K562 (cell line): ENCODE measurements around the gene SLC12A6. TPM values are rescaled to one million over a fixed set of nuclear protein-coding genes. Genes with fewer than 3 reads are reported as not detected.

ENCODE experiments used
- MBD2 ChIP-seq: sonication (generic); IDR thresholded peaks from 2 replicates; pipeline ENCODE4 v1.6.1; 2016; ENCODE audit warnings: low read depth, borderline replicate concordance
- NFIX ChIP-seq: fragments of 250-450 bp; sonication (Bioruptor Pico); IDR thresholded peaks from 2 replicates; pipeline ENCODE4 v1.4.0; 2020; ENCODE audit warnings: low read depth, mild to moderate bottlenecking, moderate library complexity
- PBX2 ChIP-seq, 2 experiments: IDR thresholded peaks in 1 of 2; conservative IDR thresholded peaks in 1 of 2; 2 replicates each; pipeline ENCODE4 v1.6.1; 2016; ENCODE audit warnings: low read depth in 2 of 2, mild to moderate bottlenecking in 1 of 2, missing compliant biosample characterization in 1 of 2, missing genetic modification characterization in 1 of 2, moderate library complexity in 1 of 2
- RBFOX2 ChIP-seq: fragments of 200-400 bp; formaldehyde crosslinking; IDR thresholded peaks from 2 replicates; pipeline ENCODE4 v1.6.1; 2017; ENCODE audit warnings: low read depth, mild to moderate bottlenecking, low read length, moderate library complexity
- RHOXF2B ChIP-seq: fragments of 250-450 bp; sonication (Bioruptor Pico); conservative IDR thresholded peaks from 2 replicates; pipeline ENCODE4 v1.5.1; 2021
- SMAD3 ChIP-seq: fragments of 450-650 bp; formaldehyde crosslinking; conservative IDR thresholded peaks from 2 replicates; pipeline ENCODE4 v1.4.0; 2020; ENCODE audit warnings: mild to moderate bottlenecking
- ZFP30 ChIP-seq: fragments of 250-450 bp; sonication (Bioruptor Pico); IDR thresholded peaks from 2 replicates; pipeline ENCODE4 v1.8.0; 2022; ENCODE audit warnings: moderate library complexity, mild to moderate bottlenecking, inconsistent platforms, borderline replicate concordance
- ZNF23 ChIP-seq: fragments of 250-450 bp; sonication (Bioruptor Pico); IDR thresholded peaks from 2 replicates; pipeline ENCODE4 v1.4.0; 2020; ENCODE audit warnings: mild to moderate bottlenecking
- ZNF239 ChIP-seq: fragments of 250-450 bp; sonication (Bioruptor Pico); IDR thresholded peaks from 2 replicates; pipeline ENCODE4 v1.4.0; 2020; ENCODE audit warnings: mild to moderate bottlenecking
- ZNF644 ChIP-seq: fragments of 200-800 bp; sonication (Bioruptor generic); IDR thresholded peaks from 2 replicates; pipeline ENCODE4 v1.6.1; 2016; ENCODE audit warnings: low read depth, missing genetic modification characterization, missing compliant biosample characterization
- polyA plus RNA-seq, 8 experiments: library from polyadenylated mRNA; depleted of rRNA in 4 of 8; stranded (reverse) in 5 of 8; unstranded in 3 of 8; fragments of >200 nt; fragmentation: Nextera tagmentation in 2 of 8; fragmentation: Illumina TruSeq in 1 of 8; extraction: Ambion mirVana in 2 of 8; extraction: Trizol in 1 of 8; gene quantifications; 2 replicates each; pipeline versions ENCODE4 v1.2.1 to v1.2.3, GENCODE V29; 2011 to 2014; ENCODE audit warnings: inconsistent platforms in 1 of 8, missing spikeins in 1 of 8
- total RNA-seq, 7 experiments: library from RNA; depleted of rRNA in 6 of 7; stranded (reverse); fragments of >200 nt in 6 of 7; fragmentation: Illumina TruSeq in 2 of 7; extraction: Trizol in 2 of 7; gene quantifications; 2 replicates each; pipeline versions ENCODE4 v1.2.1 to v1.2.3, GENCODE V29; 2011 to 2021; ENCODE audit warnings: low replicate concordance in 1 of 7
- TF ChIP-seq, protein P1 (sequence below): fragments of 250-450 bp; sonication (Bioruptor Pico); IDR thresholded peaks from 2 replicates; pipeline ENCODE4 v1.5.0; 2020; ENCODE audit warnings: mild to moderate bottlenecking, borderline replicate concordance
- TF ChIP-seq, protein P2 (sequence below): fragments of 200-800 bp; sonication (Bioruptor generic); IDR thresholded peaks from 2 replicates; pipeline ENCODE4 v1.6.1; 2017; ENCODE audit warnings: missing genetic modification characterization, missing compliant biosample characterization
- TF ChIP-seq, protein P3 (sequence below): fragments of 150-350 bp; IDR thresholded peaks from 2 replicates; pipeline ENCODE4 v1.6.1; 2014; ENCODE audit warnings: low read depth, mild to moderate bottlenecking, low read length, borderline replicate concordance
- TF ChIP-seq, protein P4 (sequence below): sonication (generic); formaldehyde crosslinking; IDR thresholded peaks from 2 replicates; pipeline ENCODE4 v1.8.0; 2023; ENCODE audit warnings: mild to moderate bottlenecking, missing genetic modification reagents

Gene SLC12A6
- total and polyA plus RNA-seq, 9 of the 15 experiments (the other 6 are each of a cell fraction or from before 2014, with no cell fraction given): 1.4 to 16.4 (median 6.7) TPM

- TF ChIP-seq, protein P1, sequence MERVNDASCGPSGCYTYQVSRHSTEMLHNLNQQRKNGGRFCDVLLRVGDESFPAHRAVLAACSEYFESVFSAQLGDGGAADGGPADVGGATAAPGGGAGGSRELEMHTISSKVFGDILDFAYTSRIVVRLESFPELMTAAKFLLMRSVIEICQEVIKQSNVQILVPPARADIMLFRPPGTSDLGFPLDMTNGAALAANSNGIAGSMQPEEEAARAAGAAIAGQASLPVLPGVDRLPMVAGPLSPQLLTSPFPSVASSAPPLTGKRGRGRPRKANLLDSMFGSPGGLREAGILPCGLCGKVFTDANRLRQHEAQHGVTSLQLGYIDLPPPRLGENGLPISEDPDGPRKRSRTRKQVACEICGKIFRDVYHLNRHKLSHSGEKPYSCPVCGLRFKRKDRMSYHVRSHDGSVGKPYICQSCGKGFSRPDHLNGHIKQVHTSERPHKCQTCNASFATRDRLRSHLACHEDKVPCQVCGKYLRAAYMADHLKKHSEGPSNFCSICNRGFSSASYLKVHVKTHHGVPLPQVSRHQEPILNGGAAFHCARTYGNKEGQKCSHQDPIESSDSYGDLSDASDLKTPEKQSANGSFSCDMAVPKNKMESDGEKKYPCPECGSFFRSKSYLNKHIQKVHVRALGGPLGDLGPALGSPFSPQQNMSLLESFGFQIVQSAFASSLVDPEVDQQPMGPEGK (CRISPR knock-in tag): no peak
- TF ChIP-seq SMAD3 (CRISPR knock-in tag) (no peak), ZNF239 (CRISPR knock-in tag) (no peak), PBX2 (CRISPR knock-in tag; IDR thresholded peaks at IDR 0.05; ENCODE audit: low read depth) (no peak), PBX2 (tag; conservative IDR thresholded peaks at IDR 0.05; ENCODE audit: low read depth) (peak; percentile 51; the same call in 1 of the 2 replicates), NFIX (no peak), RBFOX2 (no peak), ZNF644 (tag) (no peak), RHOXF2B (CRISPR knock-in tag) (no peak), MBD2 (0 out of 2 replicates have a peak, but pooled peaks have one; percentile 17), ZNF23 (CRISPR knock-in tag) (no peak), ZFP30 (no peak)
- TF ChIP-seq, protein P2, sequence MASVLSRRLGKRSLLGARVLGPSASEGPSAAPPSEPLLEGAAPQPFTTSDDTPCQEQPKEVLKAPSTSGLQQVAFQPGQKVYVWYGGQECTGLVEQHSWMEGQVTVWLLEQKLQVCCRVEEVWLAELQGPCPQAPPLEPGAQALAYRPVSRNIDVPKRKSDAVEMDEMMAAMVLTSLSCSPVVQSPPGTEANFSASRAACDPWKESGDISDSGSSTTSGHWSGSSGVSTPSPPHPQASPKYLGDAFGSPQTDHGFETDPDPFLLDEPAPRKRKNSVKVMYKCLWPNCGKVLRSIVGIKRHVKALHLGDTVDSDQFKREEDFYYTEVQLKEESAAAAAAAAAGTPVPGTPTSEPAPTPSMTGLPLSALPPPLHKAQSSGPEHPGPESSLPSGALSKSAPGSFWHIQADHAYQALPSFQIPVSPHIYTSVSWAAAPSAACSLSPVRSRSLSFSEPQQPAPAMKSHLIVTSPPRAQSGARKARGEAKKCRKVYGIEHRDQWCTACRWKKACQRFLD: no peak
- TF ChIP-seq, protein P3, sequence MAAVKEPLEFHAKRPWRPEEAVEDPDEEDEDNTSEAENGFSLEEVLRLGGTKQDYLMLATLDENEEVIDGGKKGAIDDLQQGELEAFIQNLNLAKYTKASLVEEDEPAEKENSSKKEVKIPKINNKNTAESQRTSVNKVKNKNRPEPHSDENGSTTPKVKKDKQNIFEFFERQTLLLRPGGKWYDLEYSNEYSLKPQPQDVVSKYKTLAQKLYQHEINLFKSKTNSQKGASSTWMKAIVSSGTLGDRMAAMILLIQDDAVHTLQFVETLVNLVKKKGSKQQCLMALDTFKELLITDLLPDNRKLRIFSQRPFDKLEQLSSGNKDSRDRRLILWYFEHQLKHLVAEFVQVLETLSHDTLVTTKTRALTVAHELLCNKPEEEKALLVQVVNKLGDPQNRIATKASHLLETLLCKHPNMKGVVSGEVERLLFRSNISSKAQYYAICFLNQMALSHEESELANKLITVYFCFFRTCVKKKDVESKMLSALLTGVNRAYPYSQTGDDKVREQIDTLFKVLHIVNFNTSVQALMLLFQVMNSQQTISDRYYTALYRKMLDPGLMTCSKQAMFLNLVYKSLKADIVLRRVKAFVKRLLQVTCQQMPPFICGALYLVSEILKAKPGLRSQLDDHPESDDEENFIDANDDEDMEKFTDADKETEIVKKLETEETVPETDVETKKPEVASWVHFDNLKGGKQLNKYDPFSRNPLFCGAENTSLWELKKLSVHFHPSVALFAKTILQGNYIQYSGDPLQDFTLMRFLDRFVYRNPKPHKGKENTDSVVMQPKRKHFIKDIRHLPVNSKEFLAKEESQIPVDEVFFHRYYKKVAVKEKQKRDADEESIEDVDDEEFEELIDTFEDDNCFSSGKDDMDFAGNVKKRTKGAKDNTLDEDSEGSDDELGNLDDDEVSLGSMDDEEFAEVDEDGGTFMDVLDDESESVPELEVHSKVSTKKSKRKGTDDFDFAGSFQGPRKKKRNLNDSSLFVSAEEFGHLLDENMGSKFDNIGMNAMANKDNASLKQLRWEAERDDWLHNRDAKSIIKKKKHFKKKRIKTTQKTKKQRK: no peak
- TF ChIP-seq, protein P4, sequence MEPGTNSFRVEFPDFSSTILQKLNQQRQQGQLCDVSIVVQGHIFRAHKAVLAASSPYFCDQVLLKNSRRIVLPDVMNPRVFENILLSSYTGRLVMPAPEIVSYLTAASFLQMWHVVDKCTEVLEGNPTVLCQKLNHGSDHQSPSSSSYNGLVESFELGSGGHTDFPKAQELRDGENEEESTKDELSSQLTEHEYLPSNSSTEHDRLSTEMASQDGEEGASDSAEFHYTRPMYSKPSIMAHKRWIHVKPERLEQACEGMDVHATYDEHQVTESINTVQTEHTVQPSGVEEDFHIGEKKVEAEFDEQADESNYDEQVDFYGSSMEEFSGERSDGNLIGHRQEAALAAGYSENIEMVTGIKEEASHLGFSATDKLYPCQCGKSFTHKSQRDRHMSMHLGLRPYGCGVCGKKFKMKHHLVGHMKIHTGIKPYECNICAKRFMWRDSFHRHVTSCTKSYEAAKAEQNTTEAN (CRISPR knock-in tag): no peak
Measured at GRCh38 chr15:34331809-34332208, 5.8 kb downstream of the SLC12A6 start (continued).
